Transverse colon (tissue), 4 donors: ENCODE measurements around the gene RBMXL2.

Source experiments
- CTCF ChIP-seq, 5 experiments: fragments of 200-600 bp in 3 of 5; fragments of 450-650 bp in 2 of 5; sonication (generic) in 3 of 5; IDR thresholded peaks; 1 replicate in 2 of 5; 2 replicates in 3 of 5; pipeline ENCODE4 v1.5.1; 2016 to 2017; ENCODE audit warnings: antibody characterized with exemption in 5 of 5, inconsistent platforms in 3 of 5, mild to moderate bottlenecking in 2 of 5, moderate library complexity in 1 of 5
- EP300 ChIP-seq: sonication (generic); formaldehyde crosslinking; IDR thresholded peaks from one replicate; pipeline ENCODE4 v1.6.1; 2017; ENCODE audit warnings: antibody characterized with exemption, low read depth
- POLR2AphosphoS5 ChIP-seq, 3 donors: sonication (generic); formaldehyde crosslinking; IDR thresholded peaks; one replicate each; pipeline ENCODE4 v1.6.1; 2016; ENCODE audit warnings: antibody characterized with exemption in 3 of 3

- TF ChIP-seq POLR2AphosphoS5 (IDR thresholded peaks at IDR 0.05), result no peak
- TF ChIP-seq CTCF (IDR thresholded peaks at IDR 0.05), result no peak
- TF ChIP-seq EP300, result no peak
These were observed 27.6 kb downstream of the RBMXL2 start for GRCh38 chr11:7116370-7116769.
